A549 treated with AZD2906 at 1 μM for 4 hours (cell line): ENCODE data around the gene RSL24D1. TPM values are rescaled to one million over a fixed set of nuclear protein-coding genes. Genes with fewer than 3 reads are reported as not detected.

ENCODE experiments used
- total RNA-seq: library from RNA; stranded (reverse); fragments of 200-300 nt; extraction: Qiagen RNA extraction; gene quantifications from 5 replicates; pipeline ENCODE4 v1.2.3, GENCODE V29; 2022

The RSL24D1 gene
- 92.5 to 105 TPM (median 93.8 TPM) in 5 replicates for total RNA-seq

GRCh38 chr15:55196458-55197361 lies at the start of gene RSL24D1:
Gene RSL24D1 (minus strand): TSS chr15:55196941. CDS start chr15:55196890, 51 bp downstream.

Other genes starting within 250 kb of the RSL24D1 start
- gene RAB27A, start 92.9 kb upstream of the RSL24D1 start, total RNA-seq, result 9.2 to 13.8 TPM (median 11.1 TPM) in 5 replicates
- gene PIGBOS1, start 122.2 kb upstream of the RSL24D1 start, total RNA-seq, result 22.3 to 30.5 TPM (median 26.8 TPM) in 5 replicates
- gene PIGB, start 122.3 kb upstream of the RSL24D1 start, total RNA-seq, result 10.5 to 15.1 TPM (median 12.0 TPM) in 5 replicates
- gene CCPG1, start 211.4 kb upstream of the RSL24D1 start, total RNA-seq, result 33.8 to 43.6 TPM (median 39.4 TPM) in 5 replicates
- 3.9 to 4.8 TPM (median 4.1 TPM) in 5 replicates for gene PIERCE2, start 211.6 kb upstream of the RSL24D1 start, total RNA-seq